ENCODE data around the gene RGS6.
"Not testable (repeated sequence)": the region's sequence is repeated elsewhere in the genome, so short reads cannot be mapped to it uniquely, and the experiment has no call there.

The RGS6 gene

GRCh38 chr14:71932229-71932981 lies at the start of gene RGS6:
TSS of gene RGS6 (plus strand) at chr14:71932429.
- Mint-ChIP-seq H3K9me3 (no peaks in the 10 kb centered on the region), H3K27me3 (peaks cover 67% of the 10 kb centered on the region), H3K27ac (peak within 1 kb of the TSS; percentile 46), H3K4me3 (peak within 1 kb of the TSS; percentile 56), H3K4me1 (ENCODE audit: low read depth) (peaks cover 21% of the 10 kb centered on the region), H3K36me3 (ENCODE audit: low read depth) (no peaks in the 10 kb centered on the region)

DNA sequence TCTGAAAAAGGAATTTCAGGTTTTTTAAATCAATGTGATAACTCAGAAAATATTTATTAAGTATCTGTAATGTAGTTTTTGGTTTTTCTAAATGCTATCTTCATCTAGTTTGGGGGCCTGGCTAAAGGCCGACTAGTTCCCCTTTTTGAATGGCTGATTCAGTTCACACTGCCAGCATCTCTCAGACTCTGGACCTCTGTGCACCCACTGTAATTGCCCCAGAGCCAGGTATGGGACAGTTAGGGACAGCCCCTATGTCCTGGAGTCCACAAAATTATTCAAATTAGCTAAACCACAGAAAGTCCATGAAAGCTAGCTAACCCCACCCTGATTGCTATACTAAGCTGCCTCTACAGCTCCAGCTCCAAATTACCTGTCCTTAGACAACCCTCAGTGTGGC lies 49.1 kb upstream of the RGS6 start:
- Mint-ChIP-seq H3K36me3 (ENCODE audit: low read depth) (no peaks in the 10 kb centered on the region), H3K4me1 (ENCODE audit: low read depth) (no peaks in the 10 kb centered on the region), H3K4me3 (no peak overlapping the region), H3K27ac (no peak overlapping the region), H3K27me3 (peaks cover 27% of the 10 kb centered on the region), H3K9me3 (peaks cover 10% of the 10 kb centered on the region)

DNA sequence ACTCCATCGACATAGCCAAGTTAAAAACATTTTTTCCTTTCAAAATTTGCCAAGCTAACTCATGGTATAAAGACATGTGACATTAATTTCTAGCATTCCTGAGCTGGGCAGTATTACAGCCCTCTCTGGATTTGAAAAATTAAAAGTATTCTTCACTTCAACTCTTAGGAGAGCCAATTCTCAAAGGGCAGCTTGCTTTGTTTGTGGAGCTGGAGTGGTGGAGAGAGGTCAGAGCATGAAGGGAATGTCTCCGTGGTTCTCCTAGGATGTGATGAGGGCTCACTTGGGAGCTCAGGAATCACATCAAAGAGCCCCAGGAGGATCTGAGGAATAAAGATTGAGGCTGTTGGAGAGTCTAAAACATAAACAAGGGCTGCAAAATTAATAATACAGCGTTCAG lies 46.9 kb upstream of the RGS6 start:
- no peaks in the 10 kb centered on the region for H3K36me3 Mint-ChIP-seq (ENCODE audit: low read depth)

GRCh38 chr14:71887802-71888201 lies 44.4 kb upstream of the RGS6 start:
- H3K36me3 Mint-ChIP-seq (ENCODE audit: low read depth); H3K27ac Mint-ChIP-seq; H3K4me1 Mint-ChIP-seq (ENCODE audit: low read depth); H3K4me3 Mint-ChIP-seq: not testable (repeated sequence)
- peaks cover 17% of the 10 kb centered on the region for H3K9me3 Mint-ChIP-seq
- peaks cover 26% of the 10 kb centered on the region for H3K27me3 Mint-ChIP-seq

More for the DNA sequence above, 46.9 kb upstream of the RGS6 start:
- H3K9me3 Mint-ChIP-seq = peaks cover 17% of the 10 kb centered on the region
- H3K27ac Mint-ChIP-seq = no peak overlapping the region
- H3K4me1 Mint-ChIP-seq (ENCODE audit: low read depth) = no peaks in the 10 kb centered on the region
- no peak overlapping the region for H3K4me3 Mint-ChIP-seq
- peaks cover 33% of the 10 kb centered on the region for H3K27me3 Mint-ChIP-seq

DNA sequence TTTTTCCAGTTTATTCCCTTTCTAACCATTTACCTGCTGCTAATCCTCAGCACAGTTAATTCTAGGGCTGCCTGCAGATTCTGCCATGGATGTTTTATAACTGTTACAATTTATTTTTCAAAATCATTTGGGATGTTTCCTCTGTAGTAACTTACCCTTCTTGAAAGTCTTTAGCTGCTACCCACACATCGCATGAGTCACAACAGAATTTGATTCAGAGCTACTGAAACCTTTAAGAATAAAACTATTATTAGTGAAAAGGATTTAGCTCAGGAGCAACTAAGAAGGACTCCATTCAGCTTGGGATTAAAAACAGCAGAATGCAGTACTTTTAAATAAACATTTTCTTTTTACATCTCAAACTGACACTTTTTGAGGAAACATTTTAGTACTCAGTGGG lies 41.7 kb upstream of the RGS6 start:
- H3K4me1 Mint-ChIP-seq (ENCODE audit: low read depth) = no peaks in the 10 kb centered on the region
- peaks cover 17% of the 10 kb centered on the region for H3K9me3 Mint-ChIP-seq
- no peak overlapping the region for H3K4me3 Mint-ChIP-seq
- H3K36me3 Mint-ChIP-seq (ENCODE audit: low read depth) = no peaks in the 10 kb centered on the region
- H3K27ac Mint-ChIP-seq = no peak overlapping the region
- peaks cover 35% of the 10 kb centered on the region for H3K27me3 Mint-ChIP-seq

- H3K9me3 Mint-ChIP-seq = peaks cover 14% of the 10 kb centered on the region
- no peak overlapping the region for H3K27ac Mint-ChIP-seq
- H3K36me3 Mint-ChIP-seq (ENCODE audit: low read depth) = no peaks in the 10 kb centered on the region
- no peaks in the 10 kb centered on the region for H3K4me1 Mint-ChIP-seq (ENCODE audit: low read depth)
- H3K27me3 Mint-ChIP-seq = peaks cover 35% of the 10 kb centered on the region
- H3K4me3 Mint-ChIP-seq = no peak overlapping the region
Measured at GRCh38 chr14:71891185-71891584, 41.0 kb upstream of the RGS6 start.

DNA sequence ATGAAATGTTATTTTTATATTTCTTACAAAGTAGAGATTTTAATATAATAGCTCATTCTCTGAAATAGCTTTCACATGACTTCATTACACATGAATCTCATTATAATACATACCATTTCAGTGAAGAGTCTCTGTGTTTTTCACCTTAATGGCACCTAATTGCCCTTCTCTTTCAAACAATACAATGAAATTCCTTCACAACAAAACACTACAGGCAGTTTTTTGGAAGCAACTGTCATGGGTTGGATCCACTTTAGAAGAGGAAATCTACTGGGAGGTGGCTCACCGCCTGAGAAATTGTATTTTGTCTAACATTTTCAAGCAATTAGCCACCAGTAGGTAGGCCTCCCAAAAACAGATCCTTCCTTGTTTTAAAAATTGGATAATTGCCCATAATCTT lies 40.3 kb upstream of the RGS6 start:
- no peaks in the 10 kb centered on the region for H3K36me3 Mint-ChIP-seq (ENCODE audit: low read depth)
- no peak overlapping the region for H3K4me3 Mint-ChIP-seq
- H3K9me3 Mint-ChIP-seq = peaks cover 11% of the 10 kb centered on the region
- peaks cover 38% of the 10 kb centered on the region for H3K27me3 Mint-ChIP-seq
- H3K27ac Mint-ChIP-seq = no peak overlapping the region
- H3K4me1 Mint-ChIP-seq (ENCODE audit: low read depth) = no peaks in the 10 kb centered on the region

- H3K27ac Mint-ChIP-seq = no peak overlapping the region
- no peaks in the 10 kb centered on the region for H3K36me3 Mint-ChIP-seq (ENCODE audit: low read depth)
- H3K4me1 Mint-ChIP-seq (ENCODE audit: low read depth) = no peaks in the 10 kb centered on the region
- peaks cover 63% of the 10 kb centered on the region for H3K27me3 Mint-ChIP-seq
- no peak overlapping the region for H3K4me3 Mint-ChIP-seq
- peaks cover 7% of the 10 kb centered on the region for H3K9me3 Mint-ChIP-seq
Measured at GRCh38 chr14:71905031-71905430, 27.2 kb upstream of the RGS6 start.

DNA sequence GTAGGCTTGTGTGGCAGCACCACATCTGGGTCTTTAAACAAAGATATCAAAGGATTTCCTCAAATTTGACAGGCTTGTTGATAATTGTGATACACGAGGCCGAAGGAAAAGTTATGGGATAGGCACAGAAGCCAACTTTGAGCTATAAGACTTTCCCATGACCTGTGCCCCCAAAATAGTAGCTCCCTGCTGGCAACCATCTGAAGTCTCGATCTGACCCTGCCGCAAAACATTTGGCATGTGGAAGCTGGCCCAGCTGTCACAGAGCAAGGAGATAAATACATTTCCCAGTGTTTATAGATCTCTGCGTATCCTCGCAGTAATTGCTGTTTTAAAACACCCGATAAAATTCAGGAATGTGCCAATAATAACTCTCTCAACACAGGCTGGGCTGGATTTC lies 26.4 kb upstream of the RGS6 start:
- H3K36me3 Mint-ChIP-seq (ENCODE audit: low read depth) = no peaks in the 10 kb centered on the region
- H3K4me1 Mint-ChIP-seq (ENCODE audit: low read depth) = no peaks in the 10 kb centered on the region
- no peak overlapping the region for H3K4me3 Mint-ChIP-seq
- peaks cover under 1% of the 10 kb centered on the region for H3K9me3 Mint-ChIP-seq
- H3K27me3 Mint-ChIP-seq = peaks cover 59% of the 10 kb centered on the region
- no peak overlapping the region for H3K27ac Mint-ChIP-seq

- Mint-ChIP-seq H3K27ac (no peak overlapping the region), H3K9me3 (no peaks in the 10 kb centered on the region), H3K4me3 (no peak overlapping the region), H3K36me3 (ENCODE audit: low read depth) (no peaks in the 10 kb centered on the region), H3K4me1 (ENCODE audit: low read depth) (no peaks in the 10 kb centered on the region), H3K27me3 (peaks cover 61% of the 10 kb centered on the region)
Measured at GRCh38 chr14:71907793-71908515, 24.3 kb upstream of the RGS6 start.

GRCh38 chr14:71911669-71912068 lies 20.6 kb upstream of the RGS6 start:
- Mint-ChIP-seq H3K36me3 (ENCODE audit: low read depth) (no peaks in the 10 kb centered on the region), H3K27me3 (peaks cover 38% of the 10 kb centered on the region), H3K9me3 (no peaks in the 10 kb centered on the region), H3K27ac (no peak overlapping the region), H3K4me3 (no peak overlapping the region), H3K4me1 (ENCODE audit: low read depth) (no peaks in the 10 kb centered on the region)

DNA sequence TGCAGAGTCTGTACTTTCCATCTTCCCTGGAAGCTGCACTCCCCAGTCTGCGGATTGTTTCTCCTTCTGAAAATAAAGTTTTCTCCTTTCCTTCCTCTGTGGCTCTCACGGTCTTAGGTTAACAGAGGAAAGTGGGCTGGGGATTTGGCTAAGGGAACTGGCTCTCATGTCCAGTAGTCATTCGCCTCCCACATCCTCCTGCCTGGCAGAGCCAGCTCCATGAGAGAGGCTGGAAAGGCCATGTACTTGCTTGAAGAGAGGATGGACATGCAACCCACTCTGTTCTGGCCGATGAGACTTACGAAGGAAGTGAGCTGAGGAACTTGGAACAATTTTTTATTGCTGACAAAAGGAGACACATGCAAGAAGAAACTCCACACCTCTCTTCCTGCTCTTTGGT lies 18.9 kb upstream of the RGS6 start:
- Mint-ChIP-seq H3K27me3 (peaks cover 27% of the 10 kb centered on the region), H3K4me1 (ENCODE audit: low read depth) (no peaks in the 10 kb centered on the region)

DNA sequence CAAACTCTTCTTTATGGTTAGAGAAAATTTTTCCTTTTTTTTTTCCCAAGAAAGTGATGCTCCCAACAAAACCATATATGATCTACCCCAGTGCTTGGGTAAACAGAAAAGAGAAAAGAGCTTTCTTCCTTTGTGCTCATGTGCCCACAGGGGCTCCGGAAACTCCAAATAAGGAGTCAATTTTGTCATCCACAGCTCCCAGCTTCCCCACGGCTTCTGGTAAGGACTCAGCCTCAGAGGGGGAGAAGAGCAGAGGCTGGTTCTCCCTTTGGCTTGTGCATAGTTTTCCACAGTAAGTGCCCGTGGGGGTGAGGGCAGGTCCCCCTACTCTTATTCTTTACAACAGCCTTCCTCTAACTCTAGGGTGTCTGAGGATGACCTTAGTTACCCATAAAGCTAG lies 13.3 kb upstream of the RGS6 start:
- Mint-ChIP-seq H3K27me3 (peaks cover 22% of the 10 kb centered on the region), H3K4me1 (ENCODE audit: low read depth) (no peaks in the 10 kb centered on the region), H3K9me3 (peaks cover 5% of the 10 kb centered on the region)

More for the DNA sequence above, 18.9 kb upstream of the RGS6 start:
- Mint-ChIP-seq H3K27ac (no peak overlapping the region), H3K9me3 (no peaks in the 10 kb centered on the region), H3K36me3 (ENCODE audit: low read depth) (no peaks in the 10 kb centered on the region), H3K4me3 (no peak overlapping the region)

GRCh38 chr14:71923513-71923912 lies 8.7 kb upstream of the RGS6 start:
- no peak overlapping the region for H3K27ac Mint-ChIP-seq
- peaks cover 5% of the 10 kb centered on the region for H3K9me3 Mint-ChIP-seq
- no peaks in the 10 kb centered on the region for H3K36me3 Mint-ChIP-seq (ENCODE audit: low read depth)
- H3K27me3 Mint-ChIP-seq = peaks cover 30% of the 10 kb centered on the region
- no peaks in the 10 kb centered on the region for H3K4me1 Mint-ChIP-seq (ENCODE audit: low read depth)
- no peak overlapping the region for H3K4me3 Mint-ChIP-seq

More for the DNA sequence above, 13.3 kb upstream of the RGS6 start:
- H3K4me3 Mint-ChIP-seq = no peak overlapping the region
- H3K27ac Mint-ChIP-seq = no peak overlapping the region
- no peaks in the 10 kb centered on the region for H3K36me3 Mint-ChIP-seq (ENCODE audit: low read depth)

- Mint-ChIP-seq H3K27ac (no peak overlapping the region), H3K4me1 (ENCODE audit: low read depth) (peaks cover 21% of the 10 kb centered on the region), H3K9me3 (no peaks in the 10 kb centered on the region), H3K27me3 (peaks cover 67% of the 10 kb centered on the region), H3K4me3 (peak overlapping the region; percentile 6), H3K36me3 (ENCODE audit: low read depth) (no peaks in the 10 kb centered on the region)
Measured at GRCh38 chr14:71931492-71932228, 569 bp upstream of the RGS6 start.
